OCI-LY1 (cell line): ENCODE measurements around the gene CEP112.

ENCODE experiments used
- H2AFZ ChIP-seq: fragments of 200-600 bp; sonication (generic), shearing (Covaris generic); 2 replicates; pipeline ENCODE4 v1.6.0; 2014; ENCODE audit warnings: antibody characterized with exemption, mild to moderate bottlenecking, low read length
- H3F3A ChIP-seq: fragments of 200-600 bp; sonication (generic), shearing (Covaris generic); 2 replicates; pipeline ENCODE4 v1.6.0; 2014; ENCODE audit warnings: mild to moderate bottlenecking, antibody characterized with exemption, low read length, moderate library complexity; ENCODE audit not compliant: insufficient read depth
- H3K27ac ChIP-seq: fragments of 200-600 bp; sonication (generic); 2 replicates; pipeline ENCODE4 v1.5.1; 2014; ENCODE audit warnings: low read length, mixed run types, mild to moderate bottlenecking, low read depth; ENCODE audit not compliant: poor library complexity, severe bottlenecking
- H3K27me3 ChIP-seq: fragments of 200-600 bp; sonication (generic); 2 replicates; pipeline ENCODE4 v1.6.0; 2014; ENCODE audit warnings: antibody characterized with exemption, mild to moderate bottlenecking, low read length, moderate library complexity; ENCODE audit not compliant: insufficient read depth
- H3K36me3 ChIP-seq: fragments of 200-600 bp; sonication (generic); 2 replicates; pipeline ENCODE4 v1.6.1; 2014; ENCODE audit warnings: mild to moderate bottlenecking, antibody characterized with exemption, low read length, moderate library complexity, mixed read lengths; ENCODE audit not compliant: insufficient read depth
- H3K4me1 ChIP-seq: fragments of 200-600 bp; sonication (generic); 2 replicates; pipeline ENCODE4 v1.5.1; 2014; ENCODE audit warnings: mild to moderate bottlenecking, low read length, moderate library complexity; ENCODE audit not compliant: insufficient read depth, severe bottlenecking
- H3K4me2 ChIP-seq: fragments of 200-600 bp; sonication (generic), shearing (Covaris generic); 2 replicates; pipeline ENCODE4 v1.6.1; 2014; ENCODE audit warnings: low read length
- H3K4me3 ChIP-seq: fragments of 200-600 bp; sonication (generic); 2 replicates; pipeline ENCODE4 v1.5.1; 2014; ENCODE audit warnings: low read length, low read depth, mild to moderate bottlenecking, mixed read lengths; ENCODE audit not compliant: poor library complexity, severe bottlenecking
- H3K79me2 ChIP-seq: fragments of 200-600 bp; shearing (Covaris generic); 2 replicates; pipeline ENCODE4 v1.6.1; 2016; ENCODE audit warnings: mixed run types, low read length, mixed read lengths; ENCODE audit not compliant: insufficient read depth
- H3K9ac ChIP-seq: fragments of 200-600 bp; sonication (generic), shearing (Covaris generic); 2 replicates; pipeline ENCODE4 v1.6.1; 2014; ENCODE audit warnings: mild to moderate bottlenecking, low read length, mixed read lengths
- H3K9me2 ChIP-seq: fragments of 200-600 bp; sonication (generic), shearing (Covaris generic); 2 replicates; pipeline ENCODE4 v1.6.1; 2014; ENCODE audit warnings: low read depth, mild to moderate bottlenecking, low read length, mixed read lengths
- H3K9me3 ChIP-seq: fragments of 200-600 bp; shearing (Covaris generic); 2 replicates; pipeline ENCODE4 v1.6.1; 2014; ENCODE audit warnings: low read length, mixed read lengths
- H4K20me1 ChIP-seq: fragments of 200-600 bp; sonication (generic), shearing (Covaris generic); 2 replicates; pipeline ENCODE4 v1.6.0; 2016; ENCODE audit warnings: mild to moderate bottlenecking, low read length; ENCODE audit not compliant: insufficient read depth
- CTCF ChIP-seq: fragments of 200-600 bp; sonication (generic), shearing (Covaris generic); IDR thresholded peaks from 2 replicates; pipeline ENCODE4 v1.5.1; 2017; ENCODE audit warnings: mild to moderate bottlenecking, antibody characterized with exemption, low read length, moderate library complexity, mixed read lengths
- EZH2 ChIP-seq: fragments of 200-600 bp; sonication (generic), shearing (Covaris generic); IDR thresholded peaks from 2 replicates; pipeline ENCODE4 v1.8.0; 2017; ENCODE audit warnings: borderline replicate concordance, mixed run types, mild to moderate bottlenecking, antibody characterized with exemption, low read length, moderate library complexity, mixed read lengths

Gene CEP112

GRCh38 chr17:65742403-65743307 lies 449.3 kb downstream of the CEP112 start:
- H3K27me3 ChIP-seq = no peaks in the 10 kb centered on the region
- H3K4me1 ChIP-seq = no peaks in the 10 kb centered on the region
- no peaks in the 10 kb centered on the region for H3K79me2 ChIP-seq
- no peaks in the 10 kb centered on the region for H3F3A ChIP-seq
- no peak for TF ChIP-seq CTCF
- no peak for TF ChIP-seq EZH2
- no peaks in the 10 kb centered on the region for H4K20me1 ChIP-seq
- H3K36me3 ChIP-seq = no peaks in the 10 kb centered on the region
- no peaks in the 10 kb centered on the region for H3K9me2 ChIP-seq
- no peak overlapping the region for H2AFZ ChIP-seq
- H3K27ac ChIP-seq = no peak overlapping the region
- no peak overlapping the region for H3K4me2 ChIP-seq
- no peak overlapping the region for H3K9ac ChIP-seq
- H3K4me3 ChIP-seq = no peak overlapping the region
- H3K9me3 ChIP-seq = no peaks in the 10 kb centered on the region

- H3K79me2 ChIP-seq = no peaks in the 10 kb centered on the region
- no peak overlapping the region for H2AFZ ChIP-seq
- no peak overlapping the region for H3K4me2 ChIP-seq
Observed at GRCh38 chr17:65741710-65742109, 450.2 kb downstream of the CEP112 start.

GRCh38 chr17:65739034-65739433 lies 452.9 kb downstream of the CEP112 start:
- Histone ChIP-seq H3K9ac (no peak overlapping the region), H3K4me3 (no peak overlapping the region), H3K27me3 (no peaks in the 10 kb centered on the region), H4K20me1 (no peaks in the 10 kb centered on the region), H3K36me3 (no peaks in the 10 kb centered on the region), H3K4me1 (no peaks in the 10 kb centered on the region), H3F3A (no peaks in the 10 kb centered on the region), H3K9me3 (no peaks in the 10 kb centered on the region), H3K9me2 (no peaks in the 10 kb centered on the region), H3K4me2 (no peak overlapping the region), H3K27ac (no peak overlapping the region), H3K79me2 (no peaks in the 10 kb centered on the region), H2AFZ (no peak overlapping the region)
- TF ChIP-seq EZH2 (no peak), CTCF (no peak)

More at GRCh38 chr17:65741710-65742109, 450.2 kb downstream of the CEP112 start:
- Histone ChIP-seq H3K4me3 (no peak overlapping the region), H3K4me1 (no peaks in the 10 kb centered on the region), H3F3A (no peaks in the 10 kb centered on the region), H3K27me3 (no peaks in the 10 kb centered on the region), H3K36me3 (no peaks in the 10 kb centered on the region), H3K9me3 (no peaks in the 10 kb centered on the region), H3K9ac (no peak overlapping the region), H3K27ac (no peak overlapping the region), H4K20me1 (no peaks in the 10 kb centered on the region), H3K9me2 (no peaks in the 10 kb centered on the region)
- TF ChIP-seq EZH2 = no peak
- TF ChIP-seq CTCF = no peak
